ENCODE data around the gene PCNX4.

GRCh38 chr14:60090864-60091519, 731 bp upstream of the PCNX4 start:
- TF ChIP-seq GATA3 (IDR thresholded peaks at IDR 0.05; ENCODE audit: low read depth, low read length) (no peak), GATA2 (IDR thresholded peaks at IDR 0.05; ENCODE audit: low read depth, low read length) (no peak)

All from SH-SY5Y (cell line).